COR-L47 (cell line): Measurements from ENCODE around the gene GRM2.
"Not testable (repeated sequence)": the region's sequence is repeated elsewhere in the genome, so short reads cannot be mapped to it uniquely, and the experiment has no call there.

Source experiments
- DNase-seq: peaks from one replicate; lab custom pipeline; 2025; lab: John Stamatoyannopoulos, UW

The GRM2 gene

GRCh38 chr3:51722362-51722761 is 15.5 kb downstream of the GRM2 start:
- no peak for DNase-seq

GRCh38 chr3:51727500-51727899 is 20.6 kb downstream of the GRM2 start:
- no peak for DNase-seq

- no peak for DNase-seq
Observed at GRCh38 chr3:51729042-51729633, 22.3 kb downstream of the GRM2 start.

- DNase-seq, result no peak
Observed at GRCh38 chr3:51733859-51734571, 27.1 kb downstream of the GRM2 start.

GRCh38 chr3:51734572-51734907 is 27.7 kb downstream of the GRM2 start:
- DNase-seq, result no peak

GRCh38 chr3:51735039-51735438 is 28.2 kb downstream of the GRM2 start:
- no peak for DNase-seq

GRCh38 chr3:51735950-51736349 is 29.1 kb downstream of the GRM2 start:
- DNase-seq, result no peak

- no peak for DNase-seq
Observed at GRCh38 chr3:51739110-51739509, 32.2 kb downstream of the GRM2 start.

GRCh38 chr3:51742320-51742719 is 35.5 kb downstream of the GRM2 start:
- DNase-seq, result not testable (repeated sequence)

GRCh38 chr3:51742978-51743377 is 36.1 kb downstream of the GRM2 start:
- not testable (repeated sequence) for DNase-seq

- no peak for DNase-seq
Observed at GRCh38 chr3:51747840-51748239, 41.0 kb downstream of the GRM2 start.

GRCh38 chr3:51748327-51748726 is 41.5 kb downstream of the GRM2 start:
- DNase-seq, result no peak

- DNase-seq, result no peak
Observed at GRCh38 chr3:51750878-51751277, 44.0 kb downstream of the GRM2 start.

GRCh38 chr3:51751287-51751686 is 44.4 kb downstream of the GRM2 start:
- DNase-seq, result no peak

- DNase-seq, result not testable (repeated sequence)
Observed at GRCh38 chr3:51753763-51754750, 47.2 kb downstream of the GRM2 start.

GRCh38 chr3:51759203-51759602 is 52.3 kb downstream of the GRM2 start:
- no peak for DNase-seq
